Natural killer cell (primary cell): ENCODE results near the gene SPTB. TPM values are rescaled to one million over a fixed set of nuclear protein-coding genes. Genes with fewer than 3 reads are reported as not detected.
A peak's percentile ranks its signal among the peaks of the same experiment; 100 is the strongest.

ENCODE experiments used
- ATAC-seq, 3 donors: fragments of 150-1000 bp in 2 of 3; fragments of 200-7000 bp in 1 of 3; cut with Tn5 transposase; 1 replicate in 1 of 3; 2 replicates in 2 of 3; pipeline ENCODE4 v1.10.0; 2021; ENCODE audit warnings: mild to moderate bottlenecking in 2 of 3, moderate library complexity in 2 of 3
- DNase-seq, 2 donors: peaks; one replicate each; pipeline versions ENCODE4 v3.0.0 to v3.0.0-alpha.2; 2013 to 2021; ENCODE audit warnings: mixed read lengths in 1 of 2
- H3K27ac ChIP-seq: one replicate; pipeline ENCODE4 v1.5.1; 2013; ENCODE audit warnings: mild to moderate bottlenecking, low read length
- H3K27me3 ChIP-seq: one replicate; pipeline ENCODE4 v1.6.1; 2013; ENCODE audit warnings: low read length; ENCODE audit not compliant: control insufficient read depth, insufficient read depth
- H3K36me3 ChIP-seq: one replicate; pipeline ENCODE4 v1.6.1; 2013; ENCODE audit warnings: low read length; ENCODE audit not compliant: control insufficient read depth, insufficient read depth
- H3K4me1 ChIP-seq: one replicate; pipeline ENCODE4 v1.6.1; 2013; ENCODE audit warnings: low read length; ENCODE audit not compliant: control insufficient read depth, insufficient read depth
- H3K4me3 ChIP-seq: one replicate; pipeline ENCODE4 v1.5.1; 2013; ENCODE audit warnings: low read length
- H3K9me3 ChIP-seq: one replicate; pipeline ENCODE4 v1.6.1; 2013; ENCODE audit warnings: low read length; ENCODE audit not compliant: control insufficient read depth, insufficient read depth
- H3K27ac Mint-ChIP-seq, 2 donors: one replicate each; pipeline ENCODE4 v1.8.0; 2022; ENCODE audit warnings: mild to moderate bottlenecking in 2 of 2, mixed read lengths in 2 of 2, moderate library complexity in 1 of 2
- H3K27me3 Mint-ChIP-seq, 2 donors: one replicate each; pipeline ENCODE4 v1.8.0; 2022; ENCODE audit warnings: low read depth in 2 of 2, mixed read lengths in 2 of 2
- H3K36me3 Mint-ChIP-seq: one replicate; pipeline ENCODE4 v1.8.0; 2022; ENCODE audit warnings: mixed read lengths
- H3K4me1 Mint-ChIP-seq, 2 donors: one replicate each; pipeline ENCODE4 v1.8.0; 2022; ENCODE audit warnings: mixed read lengths in 2 of 2
- H3K4me3 Mint-ChIP-seq: one replicate; pipeline ENCODE4 v1.8.0; 2022; ENCODE audit warnings: mild to moderate bottlenecking, moderate library complexity, mixed read lengths
- H3K9me3 Mint-ChIP-seq, 2 donors: one replicate each; pipeline ENCODE4 v1.8.0; 2022; ENCODE audit warnings: mixed read lengths in 2 of 2
- CTCF ChIP-seq: fragments of 200-600 bp; IDR thresholded peaks from one replicate; pipeline ENCODE4 v1.8.0; 2022; ENCODE audit warnings: antibody characterized with exemption
- WGBS: methylation state at CpG from one replicate; pipeline ENCODE4 v1.1.7; 2013; ENCODE audit warnings: missing lambda C conversion rate; ENCODE audit not compliant: insufficient coverage; 5-methylcytosine and 5-hydroxymethylcytosine counted together
- intact Hi-C: fragments of 100-400 bp; cut with micrococcal nuclease; formaldehyde crosslinking; loops from one replicate; pipeline ENCODE4 v1.14.2; 2022
- total RNA-seq, 4 donors: library from RNA; stranded (reverse); fragments of 120-200 nt in 1 of 4; gene quantifications; one replicate each; pipeline versions ENCODE4 v1.2.3 to v1.2.4, GENCODE V29; 2013 to 2022

SPTB gene
- total RNA-seq, 3 donors from 2014 or later (not counting 1 experiment from before 2014, with no cell fraction given) = 0.07 to 0.59 (median 0.13) TPM

- no peaks in the 10 kb centered on the region for H3K36me3 Mint-ChIP-seq
- TF ChIP-seq CTCF = no peak
- peaks cover 96% of the 10 kb centered on the region for H3K4me1 ChIP-seq
- H3K4me3 ChIP-seq = no peak overlapping the region
- no peaks in the 10 kb centered on the region for H3K9me3 Mint-ChIP-seq
- intact Hi-C loops = no loop called here
- H3K4me1 Mint-ChIP-seq = peaks cover 76 to 82% of the 10 kb centered on the region in 2 donors
- H3K9me3 ChIP-seq = no peaks in the 10 kb centered on the region
- peaks cover 51% of the 10 kb centered on the region for H3K36me3 ChIP-seq
- H3K4me3 Mint-ChIP-seq = peak overlapping the region; percentile 49
- ATAC-seq (no peak), DNase-seq (no peak)
- H3K27me3 ChIP-seq = no peaks in the 10 kb centered on the region
- WGBS = 95% methylated on average over 22 of the region's 22 CpGs
- no peaks in the 10 kb centered on the region for H3K27me3 Mint-ChIP-seq
- peak overlapping the region; percentile 47 for H3K27ac ChIP-seq
- peak overlapping the region; percentile 76 to 86 for H3K27ac Mint-ChIP-seq
Measured at GRCh38 chr14:64727551-64728071, 152.1 kb downstream of the SPTB start.

- Mint-ChIP-seq H3K27me3 (no peaks in the 10 kb centered on the region), H3K4me3 (peak overlapping the region; percentile 92), H3K27ac (peak overlapping the region; percentile 76 to 86), H3K9me3 (no peaks in the 10 kb centered on the region), H3K4me1 (peaks cover 86 to 91% of the 10 kb centered on the region in 2 donors), H3K36me3 (no peaks in the 10 kb centered on the region)
- H3K27me3 ChIP-seq = no peaks in the 10 kb centered on the region
- peak overlapping the region; percentile 81 for H3K27ac ChIP-seq
- whole genome bisulfite sequencing = 70% methylated on average over 5 of the region's 5 CpGs
- H3K4me1 ChIP-seq = peaks cover 97% of the 10 kb centered on the region
- ATAC-seq (peak in 1 of 3 donors; percentile 11), DNase-seq (peak in 1 of 2 donors; percentile 64)
- intact Hi-C loops = no loop called here
- H3K36me3 ChIP-seq = peaks cover 40% of the 10 kb centered on the region
- no peak overlapping the region for H3K4me3 ChIP-seq
- TF ChIP-seq CTCF = no peak
- H3K9me3 ChIP-seq = no peaks in the 10 kb centered on the region
Measured at GRCh38 chr14:64726585-64726890, 153.2 kb downstream of the SPTB start.

- Mint-ChIP-seq H3K36me3 (no peaks in the 10 kb centered on the region), H3K9me3 (no peaks in the 10 kb centered on the region), H3K27ac (peak overlapping the region; percentile 76 to 86), H3K4me1 (peaks cover 92% of the 10 kb centered on the region in 2 donors), H3K4me3 (peak overlapping the region; percentile 92), H3K27me3 (no peaks in the 10 kb centered on the region)
- DNase-seq (no peak), ATAC-seq (no peak)
- peaks cover 100% of the 10 kb centered on the region for H3K4me1 ChIP-seq
- no peak for TF ChIP-seq CTCF
- H3K4me3 ChIP-seq = no peak overlapping the region
- H3K9me3 ChIP-seq = no peaks in the 10 kb centered on the region
- intact Hi-C loops = no loop called here
- H3K36me3 ChIP-seq = peaks cover 36% of the 10 kb centered on the region
- H3K27ac ChIP-seq = peak overlapping the region; percentile 81
- no peaks in the 10 kb centered on the region for H3K27me3 ChIP-seq
- 75% methylated on average over 6 of the region's 6 CpGs for WGBS
Measured at GRCh38 chr14:64725879-64726584, 153.7 kb downstream of the SPTB start.
